Endothelial cell of umbilical vein (primary cell): ENCODE measurements around the gene CENPI. TPM values are rescaled to one million over a fixed set of nuclear protein-coding genes. Genes with fewer than 3 reads are reported as not detected.

Experiments used
- BruUV-seq: library from RNA; stranded (reverse); fragments of 400-500 nt; replicated peaks from 2 replicates; lab custom pipeline; 2021; lab: Mats Ljungman, UMichigan
- CTCF ChIA-PET: fragments of 300-600, 350-600 bp; sonication (Branson Sonifier 250); formaldehyde crosslinking; loops from one replicate; lab custom pipeline; 2021; ENCODE audit warnings: antibody characterized with exemption, inconsistent platforms; lab: Charles Lee
- POLR2A ChIA-PET: fragments of 300-600, 350-600 bp; sonication (Branson Sonifier 250); formaldehyde crosslinking; loops from one replicate; lab custom pipeline; 2021; ENCODE audit warnings: antibody characterized with exemption, inconsistent platforms; lab: Charles Lee
- DNase-seq: peaks from one replicate; pipeline ENCODE4 v3.0.0-alpha.2; 2011; ENCODE audit warnings: low read depth, low spot score
- FAIRE-seq: peaks from 2 replicates; lab custom pipeline; 2011; peaks lifted over from hg19 to GRCh38; lab: Jason Lieb, UNC
- H2AFZ ChIP-seq: 2 replicates; pipeline ENCODE4 v1.6.0; 2012; ENCODE audit warnings: low read depth, low read length, control low read depth, inconsistent platforms
- H3K27ac ChIP-seq: 2 replicates; pipeline ENCODE4 v1.5.1; 2011; ENCODE audit warnings: low read depth, mild to moderate bottlenecking, control low read depth, low read length, moderate library complexity; ENCODE audit not compliant: insufficient read depth
- H3K27me3 ChIP-seq, 2 experiments: 2 replicates each; pipeline versions ENCODE4 v1.6.0 to v1.6.1; 2011; ENCODE audit warnings: low read length in 2 of 2, mixed read lengths in 1 of 2; ENCODE audit not compliant: control insufficient read depth in 2 of 2, insufficient read depth in 2 of 2
- H3K36me3 ChIP-seq, 2 experiments: 2 replicates in 1 of 2; 3 replicates in 1 of 2; pipeline ENCODE4 v1.5.1; 2011; ENCODE audit warnings: low read length in 2 of 2, mild to moderate bottlenecking in 1 of 2, moderate library complexity in 1 of 2; ENCODE audit not compliant: control insufficient read depth in 2 of 2, insufficient read depth in 2 of 2; ENCODE audit errors: extremely low read depth in 1 of 2
- H3K4me1 ChIP-seq: 3 replicates; pipeline ENCODE4 v1.5.1; 2011; ENCODE audit warnings: mild to moderate bottlenecking, low read length; ENCODE audit not compliant: control insufficient read depth, insufficient read depth; ENCODE audit errors: extremely low read depth
- H3K4me2 ChIP-seq: 2 replicates; pipeline ENCODE4 v1.6.1; 2011; ENCODE audit warnings: low read length, control low read depth, mixed read lengths; ENCODE audit not compliant: insufficient read depth
- H3K4me3 ChIP-seq, 3 experiments: fragments of 200-600 bp in 1 of 3; sonication (generic), shearing (Covaris generic) in 1 of 3; replicated peaks in 1 of 3; 2 replicates each; pipeline ENCODE4 v1.5.1; 2011 to 2016; ENCODE audit warnings: control low read depth in 3 of 3, low read length in 3 of 3, mild to moderate bottlenecking in 2 of 3, inconsistent platforms in 1 of 3, low read depth in 1 of 3, moderate library complexity in 1 of 3; ENCODE audit not compliant: insufficient read depth in 1 of 3
- H3K79me2 ChIP-seq: 2 replicates; pipeline ENCODE4 v1.6.0; 2012; ENCODE audit warnings: low read length, inconsistent platforms; ENCODE audit not compliant: control insufficient read depth, insufficient read depth
- H3K9ac ChIP-seq: replicated peaks from 2 replicates; pipeline ENCODE3; 2011; ENCODE audit warnings: low read length, control low read depth; ENCODE audit not compliant: insufficient read depth; ENCODE audit errors: extremely low read depth
- H3K9me1 ChIP-seq: replicated peaks from 3 replicates; pipeline ENCODE4 v1.6.0; 2011; ENCODE audit warnings: mild to moderate bottlenecking, low read length; ENCODE audit not compliant: control insufficient read depth, insufficient read depth; ENCODE audit errors: extremely low read depth
- H3K9me3 ChIP-seq: replicated peaks from 2 replicates; pipeline ENCODE4 v1.5.1; 2012; ENCODE audit warnings: low read length, inconsistent platforms; ENCODE audit not compliant: control insufficient read depth, insufficient read depth
- H4K20me1 ChIP-seq: replicated peaks from 2 replicates; pipeline ENCODE3; 2011; ENCODE audit warnings: mild to moderate bottlenecking, low read length; ENCODE audit not compliant: control insufficient read depth, insufficient read depth; ENCODE audit errors: extremely low read depth
- EZH2 ChIP-seq: IDR thresholded peaks from 2 replicates; pipeline ENCODE4 v1.6.1; 2012; ENCODE audit warnings: borderline replicate concordance, low read depth, mild to moderate bottlenecking, moderate library complexity, low read length, inconsistent platforms; ENCODE audit not compliant: severe bottlenecking
- FOS ChIP-seq: IDR thresholded peaks from 2 replicates; pipeline ENCODE4 v1.6.1; 2011; ENCODE audit warnings: mild to moderate bottlenecking, low read length, moderate library complexity, borderline replicate concordance; ENCODE audit not compliant: insufficient read depth
- GATA2 ChIP-seq: IDR thresholded peaks from 2 replicates; pipeline ENCODE4 v1.7.0; 2011; ENCODE audit warnings: low read depth, mild to moderate bottlenecking, moderate library complexity, mixed read lengths, low read length; ENCODE audit not compliant: insufficient read length, insufficient read depth
- JUN ChIP-seq: IDR thresholded peaks from 2 replicates; pipeline ENCODE4 v1.6.1; 2011; ENCODE audit warnings: borderline replicate concordance, low read depth; ENCODE audit not compliant: insufficient read length, insufficient read depth
- MYC ChIP-seq: IDR thresholded peaks from one replicate; pipeline ENCODE4 v1.6.1; 2011; ENCODE audit warnings: mild to moderate bottlenecking, low read depth, low read length
- POLR2A ChIP-seq: IDR thresholded peaks from 2 replicates; pipeline ENCODE4 v1.6.1; 2012; ENCODE audit warnings: low read depth, mild to moderate bottlenecking, control low read depth, low read length
- POLR2AphosphoS5 ChIP-seq: IDR thresholded peaks from 2 replicates; pipeline ENCODE4 v1.6.1; 2012; ENCODE audit warnings: low read depth, mild to moderate bottlenecking, control low read depth, low read length, moderate library complexity; ENCODE audit not compliant: insufficient read depth
- dilution Hi-C: fragments of 300-500 bp; cut with MboI; formaldehyde crosslinking; loops from one replicate; pipeline ENCODE4 v1.15.0; 2019; ENCODE audit warnings: low sequenced_read_pairs; ENCODE audit not compliant: extremely low pct_ligation_motif_present
- intact Hi-C: fragments of 100-400 bp; cut with micrococcal nuclease; formaldehyde crosslinking; loops from one replicate; pipeline ENCODE4 v1.10.0; 2022
- polyA plus RNA-seq, 4 experiments: library from polyadenylated mRNA; depleted of rRNA in 3 of 4; stranded (reverse) in 3 of 4; unstranded in 1 of 4; fragments of >200 nt; gene quantifications; 2 replicates each; pipeline versions ENCODE4 v1.2.1 to v1.2.3, GENCODE V29; 2011 to 2012; ENCODE audit warnings: missing spikeins in 1 of 4
- total RNA-seq: library from RNA; stranded (reverse); gene quantifications from 2 replicates; pipeline ENCODE4 v1.2.3, GENCODE V29; 2021
- TF ChIP-seq, protein P1 (sequence below), 2 donors: IDR thresholded peaks; 1 replicate in 1 of 2; 2 replicates in 1 of 2; pipeline ENCODE4 v1.5.1; 2011; ENCODE audit warnings: low read length in 2 of 2, mild to moderate bottlenecking in 2 of 2, moderate library complexity in 2 of 2, control low read depth in 1 of 2, inconsistent platforms in 1 of 2, low read depth in 1 of 2; ENCODE audit not compliant: insufficient read depth in 1 of 2; ENCODE audit errors: extremely low read depth in 1 of 2
- TF ChIP-seq, protein P2 (sequence below): IDR thresholded peaks from 2 replicates; pipeline ENCODE4 v1.6.1; 2011; ENCODE audit not compliant: insufficient read depth, insufficient read length

CENPI gene
- total and polyA plus RNA-seq, 2 donors (not counting 3 experiments of a cell fraction or from before 2014, with no cell fraction given), result 7.7 to 28.9 TPM

DNA sequence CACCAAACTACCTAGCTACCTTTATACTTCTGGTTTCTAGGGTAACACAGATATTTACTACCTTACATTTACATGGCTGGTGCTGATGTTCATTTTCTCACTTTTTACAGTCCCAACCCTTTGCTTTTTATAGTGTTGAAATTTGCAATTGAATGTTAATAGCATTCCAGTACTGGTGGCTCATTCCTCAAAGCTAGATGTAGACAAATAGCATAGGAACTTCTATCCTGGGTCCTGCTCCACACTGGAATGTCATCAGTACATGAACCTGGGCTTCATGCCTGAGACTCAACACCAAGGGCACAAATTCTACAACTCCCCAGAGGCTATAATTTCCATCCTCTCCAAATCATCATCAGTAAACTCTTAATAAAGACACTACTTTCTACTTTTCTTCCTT is 35.8 kb upstream of the CENPI start:
- H3K36me3 ChIP-seq, result no peaks in the 10 kb centered on the region
- H3K4me2 ChIP-seq, result no peak overlapping the region
- no peak overlapping the region for H2AFZ ChIP-seq
- FAIRE-seq (no peak), DNase-seq (no peak)
- no TSS peak for BruUV-seq
- H3K4me1 ChIP-seq, result peaks cover 4% of the 10 kb centered on the region
- no peaks in the 10 kb centered on the region for H3K27me3 ChIP-seq
- intact Hi-C loops (no loop called here), dilution Hi-C loops (no loop called here)
- ChIA-PET CTCF (no interaction called here), POLR2A (no interaction called here)
- H3K9me3 ChIP-seq, result no peaks in the 10 kb centered on the region
- H3K79me2 ChIP-seq, result no peaks in the 10 kb centered on the region
- TF ChIP-seq MYC (no peak), POLR2A (no peak), FOS (no peak), POLR2AphosphoS5 (no peak), JUN (no peak)
- no peaks in the 10 kb centered on the region for H4K20me1 ChIP-seq
- no peak overlapping the region for H3K4me3 ChIP-seq
- H3K27ac ChIP-seq, result no peak overlapping the region
- no peaks in the 10 kb centered on the region for H3K9me1 ChIP-seq
- H3K9ac ChIP-seq, result no peak overlapping the region

DNA sequence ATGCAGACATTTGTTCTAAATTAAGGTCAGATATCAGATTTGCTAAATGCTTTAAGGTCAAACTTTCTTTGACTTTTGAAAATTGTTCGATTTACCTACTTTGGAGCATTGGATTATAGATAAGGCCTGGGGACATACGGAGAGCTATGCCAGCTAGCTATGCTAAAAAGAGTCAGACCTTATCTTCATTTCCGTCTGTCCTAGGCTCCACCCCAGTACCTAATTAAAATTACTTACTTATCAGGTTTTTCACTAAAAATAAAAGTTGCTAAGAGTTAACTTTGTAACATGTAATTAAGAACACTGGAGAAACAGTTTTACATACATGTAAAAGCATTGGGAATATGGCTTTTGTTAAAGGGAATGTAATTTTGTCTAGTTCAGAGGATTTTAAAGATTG is 26.4 kb upstream of the CENPI start:
- no peak overlapping the region for H3K4me3 ChIP-seq
- no peak overlapping the region for H2AFZ ChIP-seq
- no peaks in the 10 kb centered on the region for H4K20me1 ChIP-seq
- no peaks in the 10 kb centered on the region for H3K79me2 ChIP-seq
- dilution Hi-C loops (no loop called here), intact Hi-C loops (no loop called here)
- no peak overlapping the region for H3K9ac ChIP-seq
- no TSS peak for BruUV-seq
- H3K27ac ChIP-seq, result no peak overlapping the region
- no peak overlapping the region for H3K4me2 ChIP-seq
- H3K36me3 ChIP-seq, result no peaks in the 10 kb centered on the region
- no peaks in the 10 kb centered on the region for H3K9me3 ChIP-seq
- POLR2A ChIA-PET, result no interaction called here
- DNase-seq (no peak), FAIRE-seq (no peak)
- H3K9me1 ChIP-seq, result no peaks in the 10 kb centered on the region
- TF ChIP-seq POLR2A, result no peak
- TF ChIP-seq, protein P1, sequence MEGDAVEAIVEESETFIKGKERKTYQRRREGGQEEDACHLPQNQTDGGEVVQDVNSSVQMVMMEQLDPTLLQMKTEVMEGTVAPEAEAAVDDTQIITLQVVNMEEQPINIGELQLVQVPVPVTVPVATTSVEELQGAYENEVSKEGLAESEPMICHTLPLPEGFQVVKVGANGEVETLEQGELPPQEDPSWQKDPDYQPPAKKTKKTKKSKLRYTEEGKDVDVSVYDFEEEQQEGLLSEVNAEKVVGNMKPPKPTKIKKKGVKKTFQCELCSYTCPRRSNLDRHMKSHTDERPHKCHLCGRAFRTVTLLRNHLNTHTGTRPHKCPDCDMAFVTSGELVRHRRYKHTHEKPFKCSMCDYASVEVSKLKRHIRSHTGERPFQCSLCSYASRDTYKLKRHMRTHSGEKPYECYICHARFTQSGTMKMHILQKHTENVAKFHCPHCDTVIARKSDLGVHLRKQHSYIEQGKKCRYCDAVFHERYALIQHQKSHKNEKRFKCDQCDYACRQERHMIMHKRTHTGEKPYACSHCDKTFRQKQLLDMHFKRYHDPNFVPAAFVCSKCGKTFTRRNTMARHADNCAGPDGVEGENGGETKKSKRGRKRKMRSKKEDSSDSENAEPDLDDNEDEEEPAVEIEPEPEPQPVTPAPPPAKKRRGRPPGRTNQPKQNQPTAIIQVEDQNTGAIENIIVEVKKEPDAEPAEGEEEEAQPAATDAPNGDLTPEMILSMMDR (IDR thresholded peaks at IDR 0.05; ENCODE audit: extremely low read depth in 1 of 2, insufficient read depth in 1 of 2, low read depth in 1 of 2, low read length in 2 of 2), result no peak
- no peak for TF ChIP-seq JUN
- no peak for TF ChIP-seq MYC
- TF ChIP-seq POLR2AphosphoS5, result no peak
- TF ChIP-seq GATA2, result no peak
- TF ChIP-seq EZH2, result no peak
- no peak for TF ChIP-seq FOS
- TF ChIP-seq, protein P2, sequence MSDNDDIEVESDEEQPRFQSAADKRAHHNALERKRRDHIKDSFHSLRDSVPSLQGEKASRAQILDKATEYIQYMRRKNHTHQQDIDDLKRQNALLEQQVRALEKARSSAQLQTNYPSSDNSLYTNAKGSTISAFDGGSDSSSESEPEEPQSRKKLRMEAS, result no peak
- H3K4me1 ChIP-seq, result no peaks in the 10 kb centered on the region
- CTCF ChIA-PET, result no interaction called here
- H3K27me3 ChIP-seq, result no peaks in the 10 kb centered on the region
